H1 (cell line): ENCODE measurements around the gene LRG1. TPM values are rescaled to one million over a fixed set of nuclear protein-coding genes. Genes with fewer than 3 reads are reported as not detected.

Source experiments
- CTCF ChIA-PET: fragments of 300-600 bp; sonication (Branson Sonifier 250); formaldehyde crosslinking; loops from one replicate; lab custom pipeline; 2021; ENCODE audit not compliant: partially characterized antibody; lab: Charles Lee
- POLR2A ChIA-PET: fragments of 300-600 bp; sonication (Branson Sonifier 250); formaldehyde crosslinking; loops from one replicate; lab custom pipeline; 2021; ENCODE audit warnings: inconsistent platforms; ENCODE audit not compliant: partially characterized antibody; lab: Charles Lee
- DNase-seq, 2 experiments: peaks; one replicate each; pipeline versions ENCODE4 v3.0.0 to v3.0.0-alpha.2; 2010 to 2022; ENCODE audit warnings: low spot score in 2 of 2, low read depth in 1 of 2, mixed read lengths in 1 of 2
- FAIRE-seq: peaks from 2 replicates; lab custom pipeline; 2011; peaks lifted over from hg19 to GRCh38; lab: Jason Lieb, UNC
- H2AFZ ChIP-seq: 2 replicates; pipeline ENCODE4 v1.8.1; 2012; ENCODE audit warnings: low read length, inconsistent platforms
- H2AK5ac ChIP-seq: 2 replicates; pipeline ENCODE4 v1.6.1; 2013; ENCODE audit warnings: low read depth, low read length
- H2BK120ac ChIP-seq: replicated peaks from 2 replicates; pipeline ENCODE3; 2013; ENCODE audit warnings: low read depth, low read length, inconsistent platforms
- H2BK12ac ChIP-seq: 2 replicates; pipeline ENCODE4 v1.6.1; 2013; ENCODE audit warnings: low read depth, low read length
- H2BK15ac ChIP-seq: 2 replicates; pipeline ENCODE4 v1.6.1; 2013; ENCODE audit warnings: low read length
- H2BK20ac ChIP-seq: 2 replicates; pipeline ENCODE4 v1.6.1; 2013; ENCODE audit warnings: low read length
- H2BK5ac ChIP-seq: 2 replicates; pipeline ENCODE4 v1.6.1; 2013; ENCODE audit warnings: low read depth, low read length
- H3K14ac ChIP-seq: 2 replicates; pipeline ENCODE4 v1.6.1; 2013; ENCODE audit warnings: inconsistent platforms; ENCODE audit not compliant: insufficient read length
- H3K18ac ChIP-seq: 2 replicates; pipeline ENCODE4 v1.6.1; 2013; ENCODE audit warnings: low read length; ENCODE audit errors: extremely low read depth
- H3K23ac ChIP-seq: 2 replicates; pipeline ENCODE4 v1.6.1; 2013; ENCODE audit warnings: inconsistent platforms; ENCODE audit not compliant: insufficient read length
- H3K23me2 ChIP-seq: 2 replicates; pipeline ENCODE4 v1.6.1; 2013; ENCODE audit warnings: low read depth, low read length
- H3K27ac ChIP-seq: 2 replicates; pipeline ENCODE4 v1.6.1; 2011; ENCODE audit warnings: low read depth, low read length, inconsistent platforms
- H3K27me3 ChIP-seq, 4 experiments: replicated peaks in 1 of 4; 1 replicate in 1 of 4; 2 replicates in 3 of 4; pipeline versions ENCODE4 v1.6.1 to v1.8.1; 2011 to 2013; ENCODE audit warnings: low read length in 3 of 4, mild to moderate bottlenecking in 3 of 4, inconsistent platforms in 2 of 4, mixed read lengths in 2 of 4, moderate library complexity in 1 of 4; ENCODE audit not compliant: control insufficient read depth in 3 of 4, insufficient read depth in 3 of 4; ENCODE audit errors: extremely low read depth in 1 of 4
- H3K36me3 ChIP-seq, 4 experiments: 2 replicates each; pipeline versions ENCODE4 v1.6.1 to v1.8.1; 2011 to 2013; ENCODE audit warnings: mild to moderate bottlenecking in 4 of 4, low read length in 3 of 4, moderate library complexity in 2 of 4, control low read depth in 1 of 4, inconsistent platforms in 1 of 4; ENCODE audit not compliant: insufficient read depth in 4 of 4, control insufficient read depth in 2 of 4
- H3K4ac ChIP-seq: replicated peaks from 2 replicates; pipeline ENCODE3; 2013; ENCODE audit warnings: low read length, low read depth, mixed read lengths, inconsistent platforms; ENCODE audit not compliant: insufficient read length
- H3K4me1 ChIP-seq, 4 experiments: replicated peaks in 1 of 4; 1 replicate in 1 of 4; 2 replicates in 3 of 4; pipeline versions ENCODE4 v1.6.1 to v1.8.1; 2011 to 2013; ENCODE audit warnings: low read length in 3 of 4, inconsistent platforms in 2 of 4, mixed read lengths in 1 of 4; ENCODE audit not compliant: insufficient read depth in 4 of 4, control insufficient read depth in 3 of 4
- H3K4me2 ChIP-seq, 2 experiments: 2 replicates each; pipeline versions ENCODE4 v1.6.1 to v1.8.1; 2011 to 2013; ENCODE audit warnings: low read depth in 2 of 2, low read length in 2 of 2, control low read depth in 1 of 2, inconsistent platforms in 1 of 2, mild to moderate bottlenecking in 1 of 2; ENCODE audit not compliant: insufficient read depth in 1 of 2
- H3K4me3 ChIP-seq, 4 experiments: fragments of 200-600, 300-600 bp in 1 of 4; sonication (generic), shearing (Covaris generic), sonication (Bioruptor Twin) in 1 of 4; 2 replicates each; pipeline versions ENCODE4 v1.5.1 to v1.8.1; 2011 to 2016; ENCODE audit warnings: low read length in 4 of 4, low read depth in 3 of 4, control low read depth in 2 of 4, inconsistent platforms in 2 of 4, mild to moderate bottlenecking in 2 of 4, mixed read lengths in 1 of 4, moderate library complexity in 1 of 4; ENCODE audit not compliant: insufficient read depth in 2 of 4; ENCODE audit errors: extremely low read depth in 1 of 4
- H3K56ac ChIP-seq: replicated peaks from 2 replicates; pipeline ENCODE3; 2013; ENCODE audit warnings: low read depth, mild to moderate bottlenecking, mixed read lengths, low read length, inconsistent platforms; ENCODE audit not compliant: insufficient read length
- H3K79me1 ChIP-seq: 2 replicates; pipeline ENCODE4 v1.6.1; 2013; ENCODE audit warnings: low read depth, low read length, control low read depth
- H3K79me2 ChIP-seq, 2 experiments: 2 replicates each; pipeline versions ENCODE4 v1.6.1 to v1.8.1; 2012 to 2013; ENCODE audit warnings: low read length in 2 of 2, mild to moderate bottlenecking in 2 of 2, inconsistent platforms in 1 of 2; ENCODE audit not compliant: insufficient read depth in 2 of 2, control insufficient read depth in 1 of 2
- H3K9ac ChIP-seq, 4 experiments: replicated peaks in 1 of 4; 1 replicate in 1 of 4; 2 replicates in 3 of 4; pipeline versions ENCODE4 v1.6.1 to v1.8.1; 2011 to 2013; ENCODE audit warnings: low read depth in 3 of 4, low read length in 3 of 4, control low read depth in 2 of 4, mild to moderate bottlenecking in 2 of 4, moderate library complexity in 2 of 4, inconsistent platforms in 1 of 4; ENCODE audit errors: extremely low read depth in 1 of 4
- H3K9me3 ChIP-seq, 2 experiments: 2 replicates each; pipeline versions ENCODE4 v1.6.1 to v1.8.1; 2012 to 2013; ENCODE audit warnings: mild to moderate bottlenecking in 2 of 2, moderate library complexity in 2 of 2, control low read depth in 1 of 2, inconsistent platforms in 1 of 2, low read depth in 1 of 2, low read length in 1 of 2, mixed read lengths in 1 of 2; ENCODE audit not compliant: insufficient read depth in 2 of 2
- H4K20me1 ChIP-seq, 2 experiments: replicated peaks in 1 of 2; 2 replicates each; pipeline versions ENCODE3 to v1.8.1; 2011 to 2013; ENCODE audit warnings: inconsistent platforms in 2 of 2, low read length in 2 of 2, mild to moderate bottlenecking in 1 of 2; ENCODE audit not compliant: insufficient read depth in 2 of 2, control insufficient read depth in 1 of 2
- H4K5ac ChIP-seq: 2 replicates; pipeline ENCODE4 v1.6.1; 2013; ENCODE audit warnings: low read length, low read depth, mixed read lengths, inconsistent platforms; ENCODE audit not compliant: insufficient read length
- H4K8ac ChIP-seq: 2 replicates; pipeline ENCODE4 v1.8.0; 2013; ENCODE audit warnings: mild to moderate bottlenecking, moderate library complexity, low read length, inconsistent platforms; ENCODE audit not compliant: insufficient read depth; ENCODE audit errors: extremely low read depth
- H4K91ac ChIP-seq: replicated peaks from 2 replicates; pipeline ENCODE3; 2013; ENCODE audit warnings: low read length, mixed read lengths, inconsistent platforms; ENCODE audit not compliant: insufficient read length
- ASH2L ChIP-seq: fragments of 200-600, 300-600 bp; sonication (generic); IDR thresholded peaks from one replicate; pipeline ENCODE4 v1.7.1; 2017; ENCODE audit warnings: low read length
- BCL11A ChIP-seq, 2 experiments: IDR thresholded peaks; one replicate each; pipeline ENCODE4 v1.6.1; 2011; ENCODE audit warnings: low read depth in 2 of 2, low read length in 2 of 2, mild to moderate bottlenecking in 2 of 2
- CBX5 ChIP-seq: fragments of 300-800, 300-1000 bp; sonication (generic); IDR thresholded peaks from 2 replicates; pipeline ENCODE4 v1.7.1; 2016; ENCODE audit warnings: antibody characterized with exemption, low read length, low read depth
- CBX8 ChIP-seq: fragments of 300-800, 300-1000 bp; sonication (generic); IDR thresholded peaks from 2 replicates; pipeline ENCODE4 v1.7.1; 2016; ENCODE audit warnings: low read depth, low read length, borderline replicate concordance
- CHD1 ChIP-seq: IDR thresholded peaks from 2 replicates; pipeline ENCODE4 v1.6.1; 2012; ENCODE audit warnings: low read depth, low read length, improper control_type of control experiment
- EGR1 ChIP-seq: IDR thresholded peaks from 2 replicates; pipeline ENCODE4 v1.6.1; 2011; ENCODE audit warnings: low read depth, low read length, borderline replicate concordance
- EP300 ChIP-seq, 2 experiments: IDR thresholded peaks; 1 replicate in 1 of 2; 2 replicates in 1 of 2; pipeline ENCODE4 v1.6.1; 2011 to 2012; ENCODE audit warnings: low read depth in 2 of 2, low read length in 2 of 2, mild to moderate bottlenecking in 2 of 2, borderline replicate concordance in 1 of 2, inconsistent platforms in 1 of 2, moderate library complexity in 1 of 2
- EZH2 ChIP-seq: fragments of 200-600 bp; sonication (generic); IDR thresholded peaks from 2 replicates; pipeline ENCODE4 v1.7.1; 2012; ENCODE audit warnings: low read depth, mild to moderate bottlenecking, moderate library complexity, low read length, inconsistent platforms; ENCODE audit not compliant: severe bottlenecking
- NRF1 ChIP-seq: IDR thresholded peaks from 2 replicates; pipeline ENCODE4 v1.6.1; 2011; ENCODE audit warnings: mild to moderate bottlenecking, low read depth, low read length, improper control_type of control experiment
- POLR2A ChIP-seq, 2 experiments: IDR thresholded peaks; 1 replicate in 1 of 2; 2 replicates in 1 of 2; pipeline ENCODE4 v1.6.1; 2011; ENCODE audit warnings: low read depth in 2 of 2, low read length in 2 of 2, mild to moderate bottlenecking in 2 of 2; ENCODE audit errors: control extremely low read depth in 1 of 2
- POLR2AphosphoS5 ChIP-seq: IDR thresholded peaks from 2 replicates; pipeline ENCODE4 v1.6.1; 2011; ENCODE audit warnings: low read depth, low read length
- RXRA ChIP-seq: IDR thresholded peaks from 2 replicates; pipeline ENCODE4 v1.6.1; 2011; ENCODE audit warnings: low read depth, mild to moderate bottlenecking, low read length, moderate library complexity; ENCODE audit not compliant: insufficient read depth
- SIX5 ChIP-seq: IDR thresholded peaks from 2 replicates; pipeline ENCODE4 v1.6.1; 2011; ENCODE audit warnings: mild to moderate bottlenecking, low read depth, low read length
- TAF7 ChIP-seq: optimal IDR thresholded peaks from 2 replicates; pipeline ENCODE3; 2011; ENCODE audit warnings: low read depth, mild to moderate bottlenecking, inconsistent platforms, low read length, moderate library complexity, borderline replicate concordance
- TBP ChIP-seq: IDR thresholded peaks from 2 replicates; pipeline ENCODE4 v1.6.1; 2011; ENCODE audit warnings: low read depth, low read length, improper control_type of control experiment
- TEAD4 ChIP-seq: IDR thresholded peaks from 2 replicates; pipeline ENCODE4 v1.6.1; 2012; ENCODE audit warnings: low read depth, low read length, inconsistent platforms, mixed read lengths
- WGBS, 2 experiments: shearing (Covaris generic) in 1 of 2; methylation state at CpG; one replicate each; pipeline versions ENCODE4 v1.1.6 to v1.1.7; 2013 to 2015; ENCODE audit warnings: low lambda C conversion rate in 2 of 2, mixed read lengths in 2 of 2, inconsistent platforms in 1 of 2, low coverage in 1 of 2, missing lambda C conversion rate in 1 of 2; ENCODE audit not compliant: insufficient replicate concordance in 2 of 2, insufficient coverage in 1 of 2, insufficient read length in 1 of 2; ENCODE audit errors: extremely low coverage in 1 of 2, missing lambda C conversion rate in 1 of 2; 5-methylcytosine and 5-hydroxymethylcytosine counted together
- polyA plus RNA-seq, 7 experiments: library from polyadenylated mRNA; depleted of rRNA in 3 of 7; stranded (reverse) in 5 of 7; unstranded in 2 of 7; fragments of >200 nt in 5 of 7; fragments of 200-250 nt in 2 of 7; gene quantifications; 1 replicate in 5 of 7; 2 replicates in 1 of 7; 4 replicates in 1 of 7; pipeline versions ENCODE4 v1.2.1 to v1.2.3, GENCODE V29; 2011 to 2013; ENCODE audit warnings: missing spikeins in 2 of 7, mixed read lengths in 2 of 7
- total RNA-seq: library from RNA; stranded (reverse); fragmentation: NEBNext Ultra II Directional; extraction: Animal tissue kit (Norgen Biotek cat#: 25700); gene quantifications from 2 replicates; pipeline ENCODE4 v1.2.1, GENCODE V29; 2021

LRG1 gene
- total and polyA plus RNA-seq, 2 of the 8 experiments (the other 6 are each of a cell fraction or from before 2014, with no cell fraction given): 0.48 to 0.79 TPM

- no peaks in the 10 kb centered on the region for H3K27me3 ChIP-seq
- H3K14ac ChIP-seq: no peak overlapping the region
- peaks cover 3% of the 10 kb centered on the region; the same call in 1 of the 2 replicates for H3K23me2 ChIP-seq
- DNase-seq (no peak), FAIRE-seq (no peak)
- no peak overlapping the region for H3K27ac ChIP-seq
- no peak overlapping the region for H2AK5ac ChIP-seq
- H3K79me1 ChIP-seq: no peaks in the 10 kb centered on the region
- no peak overlapping the region for H2BK120ac ChIP-seq
- no peaks in the 10 kb centered on the region for H3K79me2 ChIP-seq
- no peak overlapping the region for H2AFZ ChIP-seq
- no peak overlapping the region for H3K23ac ChIP-seq
- no peak overlapping the region for H4K8ac ChIP-seq
- no peak overlapping the region for H3K4ac ChIP-seq
- ChIA-PET CTCF (interaction anchor here (0.7 to 3.6 kb wide), 11 partner anchors 10 to 161 kb away, joined by 3 to 22 read pairs (median 4); partner anchors contain the start of gene PLIN5), POLR2A (interaction anchor here (1.8 kb wide), 1 partner anchor 43 kb away, joined by 3 read pairs; no protein-coding TSS in a partner anchor)
- H2BK15ac ChIP-seq: no peak overlapping the region
- H2BK5ac ChIP-seq: no peak overlapping the region
- no peak overlapping the region for H4K91ac ChIP-seq
- no peak overlapping the region for H3K4me3 ChIP-seq
- H3K36me3 ChIP-seq: peaks cover 0 to 36% (median 16%) of the 10 kb centered on the region in 4 experiments; a peak in 7 of 8 replicates
- peaks cover 0 to 11% of the 10 kb centered on the region in 2 experiments for H4K20me1 ChIP-seq
- no peak overlapping the region for H2BK20ac ChIP-seq
- no peak overlapping the region for H2BK12ac ChIP-seq
- H4K5ac ChIP-seq: no peak overlapping the region
- H3K9me3 ChIP-seq: no peaks in the 10 kb centered on the region
- H3K18ac ChIP-seq: no peak overlapping the region
- no peak overlapping the region for H3K4me2 ChIP-seq
- no peak overlapping the region for H3K56ac ChIP-seq
- H3K9ac ChIP-seq: no peak overlapping the region
- H3K4me1 ChIP-seq: no peaks in the 10 kb centered on the region; a peak in 1 of 7 replicates
- WGBS, 2 experiments: 94% methylated on average over 14 of the region's 14 CpGs; no CpG with 5 or more reads in 1 of the 2 experiments
- TF ChIP-seq ASH2L: no peak
- TF ChIP-seq EZH2: no peak
- TF ChIP-seq CBX8: no peak
- no peak for TF ChIP-seq TEAD4
- TF ChIP-seq CHD1: no peak
- no peak; the same call in 1 of the 2 replicates for TF ChIP-seq POLR2AphosphoS5
- TF ChIP-seq POLR2A (IDR thresholded peaks at IDR 0.05; ENCODE audit: control extremely low read depth in 1 of 2, low read depth in 2 of 2, low read length in 2 of 2): no peak
- TF ChIP-seq CBX5: no peak
- no peak for TF ChIP-seq TBP
- no peak for TF ChIP-seq EGR1
- no peak for TF ChIP-seq RXRA
- TF ChIP-seq SIX5: no peak
- no peak for TF ChIP-seq TAF7
- no peak for TF ChIP-seq NRF1
- TF ChIP-seq BCL11A (IDR thresholded peaks at IDR 0.05; ENCODE audit: low read depth in 2 of 2, low read length in 2 of 2): no peak
- no peak for TF ChIP-seq EP300 (IDR thresholded peaks at IDR 0.05; ENCODE audit: borderline replicate concordance in 1 of 2, low read depth in 2 of 2, low read length in 2 of 2)
Observed at GRCh38 chr19:4548238-4548584, 8.4 kb upstream of the LRG1 start.
